CD14-positive monocyte (primary cell): ENCODE measurements around the gene FREM1. TPM values are rescaled to one million over a fixed set of nuclear protein-coding genes. Genes with fewer than 3 reads are reported as not detected.

Experiments
- DNase-seq, 3 donors: peaks; one replicate each; pipeline ENCODE4 v3.0.0-alpha.2; 2011 to 2022
- H2AFZ ChIP-seq: 2 replicates; pipeline ENCODE4 v1.6.0; 2012; ENCODE audit warnings: mild to moderate bottlenecking, low read depth, low read length, inconsistent platforms; ENCODE audit not compliant: insufficient read depth, poor library complexity, severe bottlenecking
- H3K27ac ChIP-seq, 2 donors: 1 replicate in 1 of 2; 2 replicates in 1 of 2; pipeline ENCODE4 v1.5.1; 2012 to 2013; ENCODE audit warnings: low read length in 2 of 2, control low read depth in 1 of 2, inconsistent platforms in 1 of 2, low read depth in 1 of 2, mild to moderate bottlenecking in 1 of 2
- H3K27me3 ChIP-seq, 2 donors: one replicate each; pipeline versions ENCODE4 v1.6.0 to v1.6.1; 2011 to 2013; ENCODE audit warnings: low read length in 2 of 2; ENCODE audit not compliant: control insufficient read depth in 2 of 2, insufficient read depth in 2 of 2
- H3K36me3 ChIP-seq, 2 donors: replicated peaks in 1 of 2; 1 replicate in 1 of 2; 2 replicates in 1 of 2; pipeline versions ENCODE4 v1.5.1 to v1.6.1; 2012 to 2013; ENCODE audit warnings: low read length in 2 of 2, control low read depth in 1 of 2, inconsistent platforms in 1 of 2, mild to moderate bottlenecking in 1 of 2; ENCODE audit not compliant: insufficient read depth in 2 of 2, control insufficient read depth in 1 of 2
- H3K4me1 ChIP-seq, 2 donors: 1 replicate in 1 of 2; 2 replicates in 1 of 2; pipeline versions ENCODE4 v1.5.1 to v1.6.1; 2012 to 2013; ENCODE audit warnings: low read length in 2 of 2, control low read depth in 1 of 2, inconsistent platforms in 1 of 2, mild to moderate bottlenecking in 1 of 2, moderate library complexity in 1 of 2; ENCODE audit not compliant: insufficient read depth in 2 of 2, control insufficient read depth in 1 of 2
- H3K4me2 ChIP-seq: replicated peaks from 2 replicates; pipeline ENCODE3; 2012; ENCODE audit warnings: low read length, moderate library complexity, mild to moderate bottlenecking; ENCODE audit not compliant: poor library complexity, severe bottlenecking; ENCODE audit errors: extremely low read depth
- H3K4me3 ChIP-seq, 3 experiments: fragments of 200-600 bp in 1 of 3; sonication (generic) in 1 of 3; replicated peaks in 1 of 3; 1 replicate in 2 of 3; 2 replicates in 1 of 3; pipeline ENCODE4 v1.5.1; 2011 to 2013; ENCODE audit warnings: low read length in 3 of 3, mild to moderate bottlenecking in 3 of 3, control low read depth in 2 of 3, low read depth in 2 of 3, inconsistent platforms in 1 of 3, moderate library complexity in 1 of 3
- H3K79me2 ChIP-seq: 2 replicates; pipeline ENCODE4 v1.6.0; 2012; ENCODE audit warnings: mild to moderate bottlenecking, control low read depth, inconsistent platforms, low read length, moderate library complexity; ENCODE audit not compliant: insufficient read depth
- H3K9ac ChIP-seq: 2 replicates; pipeline ENCODE4 v1.6.0; 2017; ENCODE audit warnings: low read length, mild to moderate bottlenecking; ENCODE audit not compliant: insufficient read depth, poor library complexity, severe bottlenecking
- H3K9me3 ChIP-seq, 2 donors: replicated peaks in 1 of 2; 1 replicate in 1 of 2; 2 replicates in 1 of 2; pipeline versions ENCODE4 v1.5.1 to v1.6.1; 2012 to 2013; ENCODE audit warnings: low read length in 2 of 2, control low read depth in 1 of 2; ENCODE audit not compliant: control insufficient read depth in 1 of 2, insufficient read depth in 1 of 2
- H4K20me1 ChIP-seq: 2 replicates; pipeline ENCODE4 v1.6.0; 2012; ENCODE audit warnings: mild to moderate bottlenecking, low read length, control low read depth, moderate library complexity; ENCODE audit not compliant: insufficient read depth
- H3K27ac Mint-ChIP-seq, 7 donors: one replicate each; pipeline ENCODE4 v1.8.0; 2020; ENCODE audit warnings: mild to moderate bottlenecking in 7 of 7, mixed read lengths in 7 of 7, moderate library complexity in 6 of 7, inconsistent platforms in 2 of 7
- H3K27me3 Mint-ChIP-seq, 3 donors: one replicate each; pipeline ENCODE4 v1.8.0; 2021 to 2022; ENCODE audit warnings: low read depth in 3 of 3, mild to moderate bottlenecking in 3 of 3, mixed read lengths in 3 of 3, moderate library complexity in 3 of 3, inconsistent platforms in 1 of 3
- H3K36me3 Mint-ChIP-seq, 2 donors: one replicate each; pipeline ENCODE4 v1.8.0; 2020; ENCODE audit warnings: mixed read lengths in 2 of 2, inconsistent platforms in 1 of 2, mild to moderate bottlenecking in 1 of 2
- H3K4me1 Mint-ChIP-seq: one replicate; pipeline ENCODE4 v1.8.0; 2020; ENCODE audit warnings: mild to moderate bottlenecking, mixed read lengths
- H3K4me3 Mint-ChIP-seq, 2 donors: one replicate each; pipeline ENCODE4 v1.8.0; 2020; ENCODE audit warnings: mild to moderate bottlenecking in 2 of 2, mixed read lengths in 2 of 2, moderate library complexity in 1 of 2
- H3K9me3 Mint-ChIP-seq, 7 donors: one replicate each; pipeline ENCODE4 v1.8.0; 2020 to 2022; ENCODE audit warnings: mixed read lengths in 7 of 7, mild to moderate bottlenecking in 6 of 7, moderate library complexity in 6 of 7, inconsistent platforms in 2 of 7
- WGBS: methylation state at CpG from one replicate; pipeline ENCODE4 v1.1.5; 2013; ENCODE audit warnings: missing lambda C conversion rate; ENCODE audit not compliant: insufficient coverage; 5-methylcytosine and 5-hydroxymethylcytosine counted together
- intact Hi-C, 2 donors: fragments of 100-400 bp; cut with micrococcal nuclease; formaldehyde crosslinking; loops; one replicate each; pipeline versions ENCODE4 v1.15.0 to v1.15.1; 2023
- polyA plus RNA-seq, 3 donors: library from polyadenylated mRNA; depleted of rRNA in 1 of 3; unstranded in 2 of 3; stranded (reverse) in 1 of 3; fragments of 300-500 nt in 2 of 3; fragments of >200 nt in 1 of 3; fragmentation: Illumina TruSeq in 2 of 3; gene quantifications; 1 replicate in 2 of 3; 2 replicates in 1 of 3; pipeline ENCODE4 v1.2.3, GENCODE V29; 2012 to 2021
- TF ChIP-seq, protein P1 (sequence below): fragments of 200-600 bp; IDR thresholded peaks from one replicate; pipeline ENCODE4 v1.8.0; 2022; ENCODE audit warnings: antibody characterized with exemption, mild to moderate bottlenecking

Gene FREM1
- polyA plus RNA-seq, 3 donors: not detected

DNA sequence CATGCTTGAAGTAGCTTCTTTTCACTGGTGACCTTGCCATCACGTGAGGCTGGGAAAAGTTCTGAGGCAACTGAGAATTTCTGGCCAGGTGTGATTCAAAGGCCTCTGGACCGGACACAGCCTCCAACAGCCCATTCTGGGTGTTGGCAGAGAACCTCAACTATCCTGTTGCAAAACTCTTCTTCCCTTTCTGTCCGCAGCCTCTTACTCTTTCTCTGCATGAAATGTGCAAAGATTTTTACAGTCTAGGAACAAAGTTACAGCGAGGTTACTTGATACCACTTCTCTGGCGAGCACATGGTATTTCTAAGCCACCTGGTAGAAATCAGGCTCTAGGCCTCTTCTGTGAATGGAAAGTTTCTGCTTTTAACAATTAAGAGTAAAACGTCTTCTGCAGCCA lies 79.2 kb downstream of the FREM1 start:
- DNase-seq: no peak
- WGBS: 88% methylated on average over 1 of the region's 6 CpGs
- H4K20me1 ChIP-seq: no peaks in the 10 kb centered on the region
- no peak overlapping the region for H3K4me2 ChIP-seq
- Mint-ChIP-seq H3K9me3 (peaks cover 4 to 17% (median 5%) of the 10 kb centered on the region in 7 donors), H3K27ac (no peak overlapping the region), H3K4me3 (no peak overlapping the region), H3K4me1 (no peaks in the 10 kb centered on the region), H3K36me3 (no peaks in the 10 kb centered on the region), H3K27me3 (peaks cover 0 to 3% (median 1%) of the 10 kb centered on the region in 3 donors)
- H3K9me3 ChIP-seq: peaks cover 0 to 3% of the 10 kb centered on the region in 2 donors
- intact Hi-C loops: no loop called here
- no peaks in the 10 kb centered on the region for H3K27me3 ChIP-seq
- H3K4me3 ChIP-seq: no peak overlapping the region
- H3K27ac ChIP-seq: no peak overlapping the region
- H2AFZ ChIP-seq: no peak overlapping the region
- TF ChIP-seq, protein P1, sequence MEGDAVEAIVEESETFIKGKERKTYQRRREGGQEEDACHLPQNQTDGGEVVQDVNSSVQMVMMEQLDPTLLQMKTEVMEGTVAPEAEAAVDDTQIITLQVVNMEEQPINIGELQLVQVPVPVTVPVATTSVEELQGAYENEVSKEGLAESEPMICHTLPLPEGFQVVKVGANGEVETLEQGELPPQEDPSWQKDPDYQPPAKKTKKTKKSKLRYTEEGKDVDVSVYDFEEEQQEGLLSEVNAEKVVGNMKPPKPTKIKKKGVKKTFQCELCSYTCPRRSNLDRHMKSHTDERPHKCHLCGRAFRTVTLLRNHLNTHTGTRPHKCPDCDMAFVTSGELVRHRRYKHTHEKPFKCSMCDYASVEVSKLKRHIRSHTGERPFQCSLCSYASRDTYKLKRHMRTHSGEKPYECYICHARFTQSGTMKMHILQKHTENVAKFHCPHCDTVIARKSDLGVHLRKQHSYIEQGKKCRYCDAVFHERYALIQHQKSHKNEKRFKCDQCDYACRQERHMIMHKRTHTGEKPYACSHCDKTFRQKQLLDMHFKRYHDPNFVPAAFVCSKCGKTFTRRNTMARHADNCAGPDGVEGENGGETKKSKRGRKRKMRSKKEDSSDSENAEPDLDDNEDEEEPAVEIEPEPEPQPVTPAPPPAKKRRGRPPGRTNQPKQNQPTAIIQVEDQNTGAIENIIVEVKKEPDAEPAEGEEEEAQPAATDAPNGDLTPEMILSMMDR: no peak
- no peaks in the 10 kb centered on the region for H3K4me1 ChIP-seq
- no peaks in the 10 kb centered on the region for H3K79me2 ChIP-seq
- no peak overlapping the region for H3K9ac ChIP-seq
- H3K36me3 ChIP-seq: no peaks in the 10 kb centered on the region

DNA sequence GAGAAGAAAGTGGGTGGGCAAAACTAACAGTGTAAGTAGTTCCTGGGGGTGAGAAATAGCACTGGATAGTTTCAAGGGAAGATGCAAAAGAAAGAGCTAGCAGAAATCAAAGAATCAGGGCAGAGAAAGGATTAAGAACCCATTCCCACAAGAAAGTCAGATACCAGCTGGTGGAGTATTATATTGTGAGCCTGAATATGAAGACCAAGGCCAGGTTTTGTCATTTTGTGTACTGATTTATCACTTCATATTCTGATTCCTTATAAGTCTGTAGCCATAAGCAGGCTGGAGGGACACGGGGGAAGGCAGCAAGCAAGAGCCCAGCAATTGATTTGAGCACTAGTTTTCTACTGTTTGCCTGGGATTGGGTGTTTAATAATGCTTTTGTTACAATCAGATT lies 80.2 kb downstream of the FREM1 start:
- peaks cover 4 to 17% (median 5%) of the 10 kb centered on the region in 7 donors for H3K9me3 Mint-ChIP-seq
- Histone ChIP-seq H3K27me3 (no peaks in the 10 kb centered on the region), H3K27ac (no peak overlapping the region), H3K36me3 (no peaks in the 10 kb centered on the region), H3K9ac (no peak overlapping the region), H3K79me2 (no peaks in the 10 kb centered on the region), H2AFZ (no peak overlapping the region), H3K9me3 (peaks cover 0 to 3% of the 10 kb centered on the region in 2 donors), H3K4me3 (no peak overlapping the region), H3K4me1 (no peaks in the 10 kb centered on the region), H4K20me1 (no peaks in the 10 kb centered on the region), H3K4me2 (no peak overlapping the region)
- peaks cover 0 to 3% (median 1%) of the 10 kb centered on the region in 3 donors for H3K27me3 Mint-ChIP-seq
- H3K4me3 Mint-ChIP-seq: no peak overlapping the region
- DNase-seq: no peak
- no CpG with 5 or more reads among the region's 1 CpG for WGBS
- no peaks in the 10 kb centered on the region for H3K4me1 Mint-ChIP-seq
- intact Hi-C loops: no loop called here
- no peaks in the 10 kb centered on the region for H3K36me3 Mint-ChIP-seq
- H3K27ac Mint-ChIP-seq: no peak overlapping the region
- TF ChIP-seq, protein P1: no peak
